ENCODE data around the gene DIS3L2. TPM values are rescaled to one million over a fixed set of nuclear protein-coding genes. Genes with fewer than 3 reads are reported as not detected.

DIS3L2 gene
- total and polyA plus RNA-seq, 2 experiments from 2014 or later = 15.2 to 25.3 TPM

GRCh38 chr2:232242316-232242715 lies 280.8 kb downstream of the DIS3L2 start (continued):
- TF ChIP-seq, protein P1, sequence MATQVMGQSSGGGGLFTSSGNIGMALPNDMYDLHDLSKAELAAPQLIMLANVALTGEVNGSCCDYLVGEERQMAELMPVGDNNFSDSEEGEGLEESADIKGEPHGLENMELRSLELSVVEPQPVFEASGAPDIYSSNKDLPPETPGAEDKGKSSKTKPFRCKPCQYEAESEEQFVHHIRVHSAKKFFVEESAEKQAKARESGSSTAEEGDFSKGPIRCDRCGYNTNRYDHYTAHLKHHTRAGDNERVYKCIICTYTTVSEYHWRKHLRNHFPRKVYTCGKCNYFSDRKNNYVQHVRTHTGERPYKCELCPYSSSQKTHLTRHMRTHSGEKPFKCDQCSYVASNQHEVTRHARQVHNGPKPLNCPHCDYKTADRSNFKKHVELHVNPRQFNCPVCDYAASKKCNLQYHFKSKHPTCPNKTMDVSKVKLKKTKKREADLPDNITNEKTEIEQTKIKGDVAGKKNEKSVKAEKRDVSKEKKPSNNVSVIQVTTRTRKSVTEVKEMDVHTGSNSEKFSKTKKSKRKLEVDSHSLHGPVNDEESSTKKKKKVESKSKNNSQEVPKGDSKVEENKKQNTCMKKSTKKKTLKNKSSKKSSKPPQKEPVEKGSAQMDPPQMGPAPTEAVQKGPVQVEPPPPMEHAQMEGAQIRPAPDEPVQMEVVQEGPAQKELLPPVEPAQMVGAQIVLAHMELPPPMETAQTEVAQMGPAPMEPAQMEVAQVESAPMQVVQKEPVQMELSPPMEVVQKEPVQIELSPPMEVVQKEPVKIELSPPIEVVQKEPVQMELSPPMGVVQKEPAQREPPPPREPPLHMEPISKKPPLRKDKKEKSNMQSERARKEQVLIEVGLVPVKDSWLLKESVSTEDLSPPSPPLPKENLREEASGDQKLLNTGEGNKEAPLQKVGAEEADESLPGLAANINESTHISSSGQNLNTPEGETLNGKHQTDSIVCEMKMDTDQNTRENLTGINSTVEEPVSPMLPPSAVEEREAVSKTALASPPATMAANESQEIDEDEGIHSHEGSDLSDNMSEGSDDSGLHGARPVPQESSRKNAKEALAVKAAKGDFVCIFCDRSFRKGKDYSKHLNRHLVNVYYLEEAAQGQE (IDR thresholded peaks at IDR 0.05; ENCODE audit: unreplicated experiment) = no peak

DNA sequence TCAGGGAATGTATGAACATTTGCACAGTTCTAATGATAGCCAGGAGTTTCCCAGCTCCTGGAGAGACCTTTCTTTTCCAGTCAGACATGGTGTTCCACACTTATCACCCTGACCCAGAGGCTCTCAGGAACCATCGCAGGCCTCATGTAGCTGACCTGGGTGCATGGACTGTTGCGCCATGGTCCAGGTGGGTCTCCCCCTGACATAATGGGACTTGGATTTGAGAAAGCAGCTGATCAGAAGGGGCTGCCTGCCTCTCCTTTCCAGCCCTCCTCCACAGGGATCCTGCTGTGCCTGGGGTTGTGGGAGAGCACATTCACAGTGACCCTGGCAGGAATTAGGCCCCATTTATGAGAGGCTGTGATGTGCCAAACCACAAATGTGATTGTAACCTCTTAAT lies 283.6 kb downstream of the DIS3L2 start:
- Histone ChIP-seq H3K9me2 (ENCODE audit: insufficient read depth) (no peaks in the 10 kb centered on the region), H3K27me3 (ENCODE audit: insufficient read depth) (no peaks in the 10 kb centered on the region), H3K4me2 (no peak overlapping the region), H3K4me1 (ENCODE audit: insufficient read depth) (no peaks in the 10 kb centered on the region), H3K36me3 (ENCODE audit: insufficient read depth) (no peaks in the 10 kb centered on the region), H2AFZ (no peak overlapping the region), H3F3A (replicated peaks; ENCODE audit: low read depth) (no peaks in the 10 kb centered on the region), H3K27ac (ENCODE audit: low read depth) (no peak overlapping the region), H4K20me1 (replicated peaks; ENCODE audit: insufficient read depth) (no peaks in the 10 kb centered on the region), H3K4me3 (no peak overlapping the region), H3K79me2 (replicated peaks; ENCODE audit: insufficient read depth) (no peaks in the 10 kb centered on the region)
- Mint-ChIP-seq H3K9me3 (no peaks in the 10 kb centered on the region), H3K4me1 (no peaks in the 10 kb centered on the region; the same call in 2 of the 3 replicates), H3K27me3 (ENCODE audit: insufficient read depth, low read depth, poor library complexity) (no peaks in the 10 kb centered on the region), H3K4me3 (no peak overlapping the region), H3K36me3 (ENCODE audit: low read depth) (no peaks in the 10 kb centered on the region), H3K27ac (no peak overlapping the region)
- DNase-seq (ENCODE audit: low spot score) (no peak), ATAC-seq (no peak)
- TF ChIP-seq EZH2 (IDR thresholded peaks at IDR 0.05; ENCODE audit: low read depth, unreplicated experiment) = no peak
- TF ChIP-seq ZNF114 (CRISPR knock-in tag; IDR thresholded peaks at IDR 0.05) = no peak
- no peak for TF ChIP-seq EZH2phosphoT487 (IDR thresholded peaks at IDR 0.05; ENCODE audit: unreplicated experiment)
- TF ChIP-seq POLR2AphosphoS5 (IDR thresholded peaks at IDR 0.05; ENCODE audit: low read depth) = no peak
- no peak for TF ChIP-seq JUNB (IDR thresholded peaks at IDR 0.05; ENCODE audit: unreplicated experiment)
- TF ChIP-seq CREB1 (CRISPR knock-in tag; IDR thresholded peaks at IDR 0.05; ENCODE audit: low read depth) = no peak
- TF ChIP-seq, protein P1 (IDR thresholded peaks at IDR 0.05; ENCODE audit: unreplicated experiment) = no peak
- TF ChIP-seq NANOG (IDR thresholded peaks at IDR 0.05; ENCODE audit: borderline replicate concordance) = no peak
